Ectodermal cell (in vitro differentiated cells): ENCODE results near the gene FAM53A. TPM values are rescaled to one million over a fixed set of nuclear protein-coding genes. Genes with fewer than 3 reads are reported as not detected.

Source experiments
- H3K27ac ChIP-seq: 2 replicates; pipeline ENCODE4 v1.7.0; 2013; ENCODE audit warnings: mild to moderate bottlenecking, low read depth, low read length; ENCODE audit not compliant: insufficient read depth, poor library complexity, severe bottlenecking
- H3K27me3 ChIP-seq: 2 replicates; pipeline ENCODE4 v1.7.0; 2013; ENCODE audit warnings: mild to moderate bottlenecking, low read length; ENCODE audit not compliant: insufficient read depth, control insufficient read depth, poor library complexity, severe bottlenecking
- H3K36me3 ChIP-seq: one replicate; pipeline ENCODE4 v1.7.0; 2013; ENCODE audit warnings: low read length; ENCODE audit not compliant: control insufficient read depth, insufficient read depth
- H3K4me1 ChIP-seq: one replicate; pipeline ENCODE4 v1.7.0; 2013; ENCODE audit warnings: low read length; ENCODE audit not compliant: control insufficient read depth, insufficient read depth
- H3K4me3 ChIP-seq: 2 replicates; pipeline ENCODE4 v1.7.0; 2013; ENCODE audit warnings: low read depth, low read length, control low read depth; ENCODE audit not compliant: insufficient read depth
- H3K9me3 ChIP-seq: 2 replicates; pipeline ENCODE4 v1.7.0; 2013; ENCODE audit warnings: mild to moderate bottlenecking, low read length, moderate library complexity; ENCODE audit not compliant: control insufficient read depth
- WGBS, 2 experiments: methylation state at CpG; one replicate each; pipeline ENCODE4 v1.1.7; 2013; ENCODE audit warnings: missing lambda C conversion rate in 2 of 2; 5-methylcytosine and 5-hydroxymethylcytosine counted together
- polyA plus RNA-seq, 4 experiments: library from polyadenylated mRNA; stranded (reverse); fragments of 50-300 nt; gene quantifications; one replicate each; pipeline ENCODE4 v1.2.3, GENCODE V29; 2013

The FAM53A gene, protein sequence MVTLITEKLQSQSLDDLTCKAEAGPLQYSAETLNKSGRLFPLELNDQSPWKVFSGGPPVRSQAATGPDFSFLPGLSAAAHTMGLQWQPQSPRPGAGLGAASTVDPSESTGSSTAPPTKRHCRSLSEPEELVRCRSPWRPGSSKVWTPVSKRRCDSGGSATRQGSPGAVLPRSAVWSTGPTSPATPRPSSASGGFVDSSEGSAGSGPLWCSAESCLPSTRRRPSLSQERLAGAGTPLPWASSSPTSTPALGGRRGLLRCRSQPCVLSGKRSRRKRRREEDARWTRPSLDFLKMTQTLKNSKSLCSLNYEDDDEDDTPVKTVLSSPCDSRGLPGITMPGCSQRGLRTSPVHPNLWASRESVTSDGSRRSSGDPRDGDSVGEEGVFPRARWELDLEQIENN
- polyA plus RNA-seq (2013, experiment 1 of 4), result 4.8 TPM
- 3.6 TPM for polyA plus RNA-seq (2013, experiment 2 of 4)
- 4.3 TPM for polyA plus RNA-seq (2013, experiment 3 of 4)
- 4.7 TPM for polyA plus RNA-seq (2013, experiment 4 of 4)

DNA sequence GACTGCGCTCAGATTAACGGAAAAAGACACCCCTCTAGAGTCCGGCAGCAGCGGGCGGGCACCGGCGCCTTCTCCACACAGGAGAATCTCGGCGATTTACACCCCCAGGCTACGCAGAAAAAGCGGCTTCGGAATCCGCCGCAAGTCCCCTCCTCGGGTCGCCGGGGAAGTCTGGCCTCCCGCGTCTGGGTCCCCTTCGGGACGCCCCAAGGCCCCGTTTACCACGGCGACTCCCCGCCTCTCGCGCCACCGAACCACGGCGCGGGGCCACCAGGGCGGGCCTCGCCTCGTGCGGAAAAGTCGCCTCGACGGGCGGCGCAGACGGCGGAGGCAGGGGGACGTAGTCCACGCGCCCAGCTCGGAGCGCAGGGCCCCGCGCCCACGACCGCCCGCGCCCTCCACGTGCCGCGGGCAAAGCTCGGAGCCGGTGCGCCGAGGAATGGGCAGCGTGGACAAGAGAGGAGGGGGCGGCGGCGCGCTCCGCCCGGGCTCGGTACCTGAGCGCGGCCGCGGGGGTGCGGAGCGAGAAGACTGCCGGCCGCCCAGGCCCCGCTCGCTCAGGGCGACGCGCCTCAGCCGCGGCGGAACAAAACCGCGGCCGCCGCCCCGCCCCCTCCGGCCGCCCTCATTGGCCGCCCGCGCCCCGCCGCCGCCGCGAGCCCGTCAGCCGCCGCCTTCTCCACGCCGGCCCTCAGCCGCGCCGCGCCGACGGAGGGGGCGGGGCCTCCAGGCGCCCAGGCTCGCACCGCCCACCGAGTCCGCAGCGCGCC lies at the start of gene FAM53A:
Gene FAM53A (minus strand): TSS at position 578 of the 770 bp plus-strand sequence. CDS start 15,572 bp downstream, outside the sequence.
- Histone ChIP-seq H3K9me3 (no peaks in the 10 kb centered on the region), H3K27ac (no peak within 1 kb of the TSS), H3K27me3 (peaks cover 19% of the 10 kb centered on the region), H3K4me1 (peaks cover 10% of the 10 kb centered on the region), H3K4me3 (peak within 1 kb of the TSS; percentile 47), H3K36me3 (no peaks in the 10 kb centered on the region)
- 1% methylated on average over 118 of the region's 118 CpGs for WGBS, 2 experiments

DNA sequence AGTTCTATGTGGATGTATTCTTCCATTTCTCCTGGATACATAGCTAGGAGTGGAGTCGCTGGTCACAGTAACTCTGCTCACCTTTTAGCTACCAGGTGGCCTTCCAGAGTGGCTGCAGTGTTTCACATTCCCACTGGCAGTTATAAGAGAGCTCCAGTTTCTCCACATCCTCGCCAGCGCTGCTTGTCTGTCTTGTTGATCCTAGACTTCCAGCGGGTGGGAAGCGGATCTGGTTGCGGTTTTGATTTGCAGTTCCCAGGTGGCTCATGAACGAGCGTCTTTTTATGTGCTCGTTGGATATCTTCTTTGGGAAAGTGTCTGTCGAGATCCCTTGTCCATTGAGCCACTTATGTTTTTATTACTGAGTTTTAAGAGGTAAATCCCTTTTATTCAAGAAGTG lies 48.8 kb upstream of the FAM53A start:
- H3K4me3 ChIP-seq, result no peak overlapping the region
- H3K9me3 ChIP-seq, result no peaks in the 10 kb centered on the region
- no peaks in the 10 kb centered on the region for H3K4me1 ChIP-seq
- WGBS, 2 experiments, result 97 to 98% methylated on average over 10 of the region's 10 CpGs
- no peak overlapping the region for H3K27ac ChIP-seq
- H3K27me3 ChIP-seq, result no peaks in the 10 kb centered on the region
- H3K36me3 ChIP-seq, result peaks cover 72% of the 10 kb centered on the region

- 96 to 97% methylated on average over 10 of the region's 10 CpGs for WGBS, 2 experiments
- Histone ChIP-seq H3K9me3 (no peaks in the 10 kb centered on the region), H3K4me1 (no peaks in the 10 kb centered on the region), H3K27ac (no peak overlapping the region), H3K27me3 (no peaks in the 10 kb centered on the region), H3K4me3 (no peak overlapping the region), H3K36me3 (peaks cover 64% of the 10 kb centered on the region)
These were observed 47.1 kb upstream of the FAM53A start for GRCh38 chr4:1731180-1731579.

- Histone ChIP-seq H3K27me3 (no peaks in the 10 kb centered on the region), H3K4me1 (peaks cover 4% of the 10 kb centered on the region), H3K27ac (no peak overlapping the region), H3K4me3 (no peak overlapping the region), H3K36me3 (peaks cover 62% of the 10 kb centered on the region), H3K9me3 (no peaks in the 10 kb centered on the region)
- 96 to 97% methylated on average over 16 of the region's 16 CpGs for WGBS, 2 experiments
These were observed 46.5 kb upstream of the FAM53A start for GRCh38 chr4:1730532-1731135.

GRCh38 chr4:1728061-1728980 lies 44.2 kb upstream of the FAM53A start:
- Histone ChIP-seq H3K27me3 (no peaks in the 10 kb centered on the region), H3K4me1 (peaks cover 4% of the 10 kb centered on the region), H3K27ac (no peak overlapping the region), H3K4me3 (no peak overlapping the region), H3K36me3 (peaks cover 63% of the 10 kb centered on the region), H3K9me3 (no peaks in the 10 kb centered on the region)
- WGBS, 2 experiments, result 96% methylated on average over 31 of the region's 31 CpGs

- H3K27me3 ChIP-seq, result no peaks in the 10 kb centered on the region
- H3K4me1 ChIP-seq, result peaks cover 12% of the 10 kb centered on the region
- peaks cover 54% of the 10 kb centered on the region for H3K36me3 ChIP-seq
- 94% methylated on average over 18 of the region's 18 CpGs for WGBS, 2 experiments
- no peak overlapping the region for H3K4me3 ChIP-seq
- H3K9me3 ChIP-seq, result no peaks in the 10 kb centered on the region
- no peak overlapping the region for H3K27ac ChIP-seq
These were observed 43.3 kb upstream of the FAM53A start for GRCh38 chr4:1727117-1728031.

GRCh38 chr4:1726146-1726934 lies 42.2 kb upstream of the FAM53A start:
- Histone ChIP-seq H3K27me3 (no peaks in the 10 kb centered on the region), H3K36me3 (peaks cover 53% of the 10 kb centered on the region), H3K4me3 (no peak overlapping the region), H3K4me1 (peaks cover 17% of the 10 kb centered on the region), H3K9me3 (no peaks in the 10 kb centered on the region), H3K27ac (peak overlapping the region; percentile 6)
- 70 to 72% methylated on average over 17 of the region's 17 CpGs for WGBS, 2 experiments

- Histone ChIP-seq H3K36me3 (peaks cover 46% of the 10 kb centered on the region), H3K27ac (no peak overlapping the region), H3K4me1 (peaks cover 17% of the 10 kb centered on the region), H3K9me3 (no peaks in the 10 kb centered on the region), H3K27me3 (no peaks in the 10 kb centered on the region), H3K4me3 (no peak overlapping the region)
- 92 to 94% methylated on average over 10 of the region's 10 CpGs for WGBS, 2 experiments
These were observed 41.4 kb upstream of the FAM53A start for GRCh38 chr4:1725521-1725920.
